Stimulated activated CD4-positive, alpha-beta T cell treated with anti-CD3 and anti-CD28 coated beads, Interleukin-2, amount 100 ng/mL, for 4 hours (primary cell): ENCODE data around the gene CUEDC1.
"Not testable (repeated sequence)": the region's sequence is repeated elsewhere in the genome, so short reads cannot be mapped to it uniquely, and the experiment has no call there.

Source experiments
- DNase-seq: peaks from one replicate; pipeline ENCODE4 v3.0.0-alpha.2; 2020; ENCODE audit warnings: low read depth

Gene CUEDC1

GRCh38 chr17:57984936-57985674, 29.9 kb upstream of the CUEDC1 start:
- no peak for DNase-seq

- no peak for DNase-seq
Measured at GRCh38 chr17:57984261-57984890, 29.2 kb upstream of the CUEDC1 start.

GRCh38 chr17:57983446-57983845, 28.2 kb upstream of the CUEDC1 start:
- DNase-seq: no peak

- DNase-seq: no peak
Measured at GRCh38 chr17:57982452-57983170, 27.4 kb upstream of the CUEDC1 start.

GRCh38 chr17:57980522-57980921, 25.3 kb upstream of the CUEDC1 start:
- DNase-seq: no peak

GRCh38 chr17:57979076-57979475, 23.9 kb upstream of the CUEDC1 start:
- DNase-seq: no peak

GRCh38 chr17:57976594-57976993, 21.4 kb upstream of the CUEDC1 start:
- DNase-seq: no peak

- no peak for DNase-seq
Measured at GRCh38 chr17:57975044-57975443, 19.8 kb upstream of the CUEDC1 start.

GRCh38 chr17:57974053-57974824, 19.0 kb upstream of the CUEDC1 start:
- DNase-seq: not testable (repeated sequence)

GRCh38 chr17:57972151-57972550, 16.9 kb upstream of the CUEDC1 start:
- no peak for DNase-seq

GRCh38 chr17:57971572-57971971, 16.4 kb upstream of the CUEDC1 start:
- no peak for DNase-seq

- DNase-seq: no peak
Measured at GRCh38 chr17:57970710-57971109, 15.5 kb upstream of the CUEDC1 start.

GRCh38 chr17:57968456-57968855, 13.2 kb upstream of the CUEDC1 start:
- no peak for DNase-seq

- no peak for DNase-seq
Measured at GRCh38 chr17:57966875-57967274, 11.7 kb upstream of the CUEDC1 start.

- DNase-seq: no peak
Measured at GRCh38 chr17:57966246-57966645, 11.0 kb upstream of the CUEDC1 start.

GRCh38 chr17:57965521-57966160, 10.4 kb upstream of the CUEDC1 start:
- DNase-seq: no peak

- no peak for DNase-seq
Measured at GRCh38 chr17:57963149-57963511, 7.9 kb upstream of the CUEDC1 start.

GRCh38 chr17:57962279-57963148, 7.3 kb upstream of the CUEDC1 start:
- DNase-seq: no peak

GRCh38 chr17:57959929-57960328, 4.7 kb upstream of the CUEDC1 start:
- DNase-seq: no peak

- not testable (repeated sequence) for DNase-seq
Measured at GRCh38 chr17:57958391-57958790, 3.2 kb upstream of the CUEDC1 start.

- no peak for DNase-seq
Measured at GRCh38 chr17:57957886-57958285, 2.7 kb upstream of the CUEDC1 start.
